ENCODE data around the gene CREG1.

The CREG1 gene

GRCh38 chr1:167532964-167533824 lies 20.4 kb downstream of the CREG1 start:
- no peak for DNase-seq (ENCODE audit: low spot score)

DNA sequence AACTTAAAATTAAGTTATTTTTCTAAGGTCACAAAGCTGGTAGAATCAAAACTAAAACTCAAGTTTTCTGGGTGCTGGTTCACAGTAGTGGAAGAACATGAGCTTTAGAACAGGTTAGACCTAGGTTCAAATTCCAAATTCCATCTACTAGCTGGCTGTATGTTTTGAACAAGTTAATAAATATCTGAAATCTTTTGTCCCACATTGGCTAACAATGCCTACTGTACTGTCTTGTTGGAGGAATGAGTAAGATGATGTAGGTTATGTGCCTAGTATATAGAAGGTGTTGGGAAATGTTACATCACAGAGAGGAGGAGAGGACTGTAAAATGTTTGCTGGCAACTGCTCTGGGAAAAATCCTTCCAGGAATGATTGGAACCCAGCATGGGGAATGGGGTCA lies 21.2 kb downstream of the CREG1 start:
- DNase-seq (ENCODE audit: low spot score): no peak

DNA sequence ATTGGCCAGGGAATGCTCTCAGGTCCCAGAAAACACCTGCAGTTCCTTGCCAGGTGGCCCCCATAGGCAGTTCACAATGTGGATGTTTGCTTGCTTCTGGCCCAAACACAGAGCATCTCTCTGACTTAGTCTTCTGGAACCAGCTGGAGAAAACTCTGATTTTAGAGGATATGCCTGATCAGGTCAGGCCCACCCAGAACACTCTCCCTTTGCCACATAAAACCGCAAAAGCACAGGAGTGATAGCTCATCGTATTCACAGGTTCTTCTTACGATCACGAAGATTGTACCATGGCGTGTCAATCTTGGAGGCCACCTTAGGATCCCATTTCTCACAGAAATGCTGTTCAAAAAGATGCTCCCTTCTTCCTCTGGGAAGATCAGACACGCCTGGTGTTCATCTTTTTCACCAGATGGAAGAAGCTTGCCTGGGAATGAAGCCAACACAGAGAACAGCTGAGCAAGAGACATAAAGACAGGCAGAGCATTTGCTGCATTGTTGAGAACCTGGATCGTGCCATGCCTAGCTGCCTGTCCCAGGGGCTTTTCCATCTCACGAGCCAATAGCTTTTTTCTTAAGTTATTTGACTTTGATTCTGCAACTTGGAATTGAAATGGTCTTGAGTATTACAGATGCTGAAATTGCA lies 23.6 kb downstream of the CREG1 start:
- DNase-seq (ENCODE audit: low spot score): no peak

GRCh38 chr1:167528057-167528728 lies 25.4 kb downstream of the CREG1 start:
- no peak for DNase-seq (ENCODE audit: low spot score)

- DNase-seq (ENCODE audit: low spot score): no peak
Measured at GRCh38 chr1:167526667-167527383, 26.7 kb downstream of the CREG1 start.

- DNase-seq (ENCODE audit: low spot score): no peak
Measured at GRCh38 chr1:167524651-167525050, 28.9 kb downstream of the CREG1 start.

DNA sequence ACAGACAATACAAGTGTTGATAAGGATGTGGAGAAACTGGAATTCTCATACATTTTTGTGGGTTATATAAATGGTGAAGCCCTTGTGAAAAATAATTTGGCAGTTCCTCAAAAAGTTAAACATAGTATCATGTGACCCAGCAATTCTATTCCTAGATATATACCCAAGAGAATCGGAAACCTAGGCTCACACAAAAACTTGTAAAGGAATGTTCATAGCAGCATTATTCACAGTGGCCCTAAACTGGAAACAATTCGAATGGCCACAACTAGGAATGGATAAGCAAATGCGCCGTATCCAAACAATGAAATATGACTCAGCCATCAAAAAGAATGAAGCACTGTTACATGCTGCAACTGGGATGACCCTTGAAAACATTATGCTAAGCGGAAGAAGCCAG lies 31.3 kb downstream of the CREG1 start:
- DNase-seq (ENCODE audit: low spot score): no peak

DNA sequence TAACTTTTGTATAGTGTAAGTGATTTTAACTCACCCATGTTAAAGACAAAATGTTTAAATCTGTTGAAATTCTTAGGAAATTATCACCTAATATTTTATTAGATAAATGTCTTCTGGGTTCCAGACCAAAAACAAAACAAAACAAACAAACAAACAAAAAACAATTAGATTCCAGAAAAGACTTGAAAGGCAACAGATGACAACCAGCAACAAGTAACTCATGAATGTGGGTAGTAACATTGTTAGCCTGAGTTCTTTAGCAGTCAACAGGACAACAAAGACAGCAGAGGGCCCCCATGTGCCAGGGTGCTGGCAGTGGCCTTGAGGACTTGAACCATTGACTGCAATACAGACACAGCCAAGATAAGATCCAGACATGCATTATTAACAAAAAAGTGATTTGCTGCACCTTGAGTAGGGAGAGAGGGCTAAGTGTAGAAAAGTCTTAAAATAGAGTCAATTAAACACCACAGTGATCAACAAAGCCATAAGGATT lies 32.8 kb downstream of the CREG1 start:
- no peak for DNase-seq (ENCODE audit: low spot score)

DNA sequence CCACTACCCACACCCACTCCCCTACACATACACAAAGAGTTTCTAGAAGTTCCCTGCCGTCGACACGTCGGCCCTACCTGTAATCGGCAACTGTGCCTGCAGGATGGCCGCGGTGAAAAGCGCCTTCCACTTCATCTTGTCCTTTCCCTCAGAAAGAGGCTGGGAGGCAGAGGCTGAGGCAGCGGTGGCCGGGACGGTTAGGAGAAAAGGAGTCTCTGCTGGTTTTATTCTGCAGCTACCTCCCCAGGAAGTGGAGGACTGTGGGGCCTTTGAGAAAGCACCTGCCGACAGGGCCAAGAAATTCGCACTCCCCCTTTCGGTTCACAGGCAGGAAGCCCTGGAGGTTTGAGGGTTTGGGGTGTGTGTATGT lies 35.2 kb downstream of the CREG1 start, which contains the start of gene CD247:
Gene CD247 (minus strand): TSS at position 199 of the 370 bp plus-strand sequence. CDS start 64 bp downstream, at position 135.
- DNase-seq (ENCODE audit: low spot score): no peak

GRCh38 chr1:167517535-167518330 lies 35.8 kb downstream of the CREG1 start:
- DNase-seq (ENCODE audit: low spot score): no peak

DNA sequence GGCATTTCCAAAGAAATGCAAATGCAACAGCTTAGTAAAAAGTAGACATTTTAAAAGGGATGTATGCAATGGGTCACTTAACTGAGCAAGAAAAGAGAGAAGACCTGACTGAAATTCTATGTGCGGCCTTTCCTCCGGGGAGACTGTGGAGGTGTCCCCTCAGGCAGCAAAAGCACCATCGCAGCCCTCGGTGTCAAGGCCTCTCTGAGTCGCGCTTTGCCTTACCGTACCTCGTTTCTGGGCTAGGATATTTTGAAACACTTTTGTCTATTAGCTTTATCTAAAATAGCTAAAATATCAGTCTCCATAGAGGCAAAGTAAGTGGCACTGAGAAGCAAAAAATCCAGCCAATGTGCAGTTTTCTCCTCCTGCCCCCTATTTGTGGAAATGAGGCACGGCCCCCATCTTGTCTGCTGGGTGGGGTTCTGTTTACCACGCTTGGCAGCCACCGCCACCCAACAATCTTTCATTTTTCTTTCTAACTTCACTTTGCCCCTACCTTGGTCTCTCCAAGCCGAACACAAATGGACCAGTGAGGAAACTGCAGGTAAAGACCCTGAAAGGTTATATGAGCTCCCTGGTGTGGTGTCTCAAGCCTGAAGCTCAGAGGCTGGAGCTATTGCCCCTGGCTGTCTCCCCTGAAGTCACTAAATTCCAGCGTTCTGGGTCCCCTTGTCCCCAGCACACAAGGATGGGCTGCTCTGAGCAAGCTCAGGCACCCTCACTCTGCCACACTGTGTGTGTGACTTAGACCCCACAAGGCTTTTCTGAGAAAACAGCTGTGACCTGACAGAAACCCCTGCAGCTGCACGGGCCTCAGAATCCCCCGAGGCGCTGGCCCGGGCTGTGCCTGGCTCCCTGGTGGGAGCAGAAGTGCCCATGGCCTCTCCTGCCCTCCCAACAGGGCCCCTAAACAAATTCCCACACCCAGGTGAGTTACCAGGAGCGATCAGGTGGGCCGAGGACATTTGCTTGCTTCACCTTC lies 36.9 kb downstream of the CREG1 start:
- DNase-seq (ENCODE audit: low spot score): no peak

GRCh38 chr1:167515893-167516321 lies 37.7 kb downstream of the CREG1 start:
- no peak for DNase-seq (ENCODE audit: low spot score)

- no peak for DNase-seq (ENCODE audit: low spot score)
Measured at GRCh38 chr1:167515461-167515860, 38.1 kb downstream of the CREG1 start.

DNA sequence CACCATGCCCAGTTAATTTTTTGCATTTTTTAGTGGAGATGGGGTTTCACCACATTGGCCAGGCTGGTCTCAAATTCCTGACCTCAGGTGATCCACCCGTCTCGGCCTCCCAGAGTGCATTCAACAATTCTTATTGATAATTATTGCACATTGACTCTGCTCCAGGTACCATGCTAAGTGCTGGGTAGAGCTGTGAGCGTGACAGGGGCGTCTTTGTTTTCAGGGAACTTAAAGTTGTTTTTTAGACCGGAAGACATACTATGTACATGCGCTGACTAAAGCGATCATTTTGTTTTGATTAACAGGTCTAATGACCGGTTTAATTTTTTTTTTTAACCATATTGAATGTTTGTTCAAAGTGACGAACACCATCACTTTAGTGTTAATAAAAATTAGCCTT lies 39.3 kb downstream of the CREG1 start:
- no peak for DNase-seq (ENCODE audit: low spot score)

- no peak for DNase-seq (ENCODE audit: low spot score)
Measured at GRCh38 chr1:167512046-167512654, 41.4 kb downstream of the CREG1 start.

GRCh38 chr1:167511374-167511986 lies 42.1 kb downstream of the CREG1 start:
- DNase-seq (ENCODE audit: low spot score): no peak

- no peak for DNase-seq (ENCODE audit: low spot score)
Measured at GRCh38 chr1:167510881-167511280, 42.7 kb downstream of the CREG1 start.

DNA sequence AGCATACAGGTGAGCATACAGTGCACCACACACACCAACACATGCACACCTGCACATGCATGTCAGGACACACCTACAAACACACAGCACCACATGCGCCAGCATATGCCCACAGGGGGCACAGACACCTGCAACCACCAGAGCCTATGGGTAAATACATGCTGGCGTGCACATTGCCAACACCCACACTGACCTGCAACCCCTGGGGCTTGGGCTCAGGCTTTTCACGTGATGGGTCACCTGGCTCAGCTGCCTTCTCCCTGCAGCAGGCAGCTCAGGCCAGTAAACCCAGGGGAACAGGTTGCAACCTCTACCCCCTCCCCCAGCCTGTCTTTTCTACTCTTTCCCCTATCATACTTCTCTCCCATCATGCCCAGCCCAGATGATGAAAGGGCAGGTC lies 43.3 kb downstream of the CREG1 start:
- DNase-seq (ENCODE audit: low spot score): no peak

DNA sequence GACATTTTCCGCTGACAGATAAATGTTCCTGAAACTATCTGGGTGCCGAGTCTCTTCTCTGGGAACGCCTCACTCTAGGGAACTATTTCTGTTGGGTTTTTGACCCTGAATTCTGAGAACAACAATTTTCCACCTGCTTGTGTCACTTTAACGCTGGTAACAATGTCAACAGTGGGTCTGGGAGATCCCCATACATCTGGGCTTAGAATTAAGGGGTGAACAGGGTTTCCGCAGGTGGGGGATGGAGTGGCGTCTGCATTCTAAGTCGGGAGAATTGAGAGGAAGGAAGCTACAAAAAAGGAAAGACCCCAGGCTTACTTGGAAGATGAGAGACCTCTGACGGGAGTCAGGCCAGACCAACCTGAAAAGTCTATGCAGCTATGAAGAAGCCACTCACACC lies 44.0 kb downstream of the CREG1 start:
- no peak for DNase-seq (ENCODE audit: low spot score)
